GM18870 (cell line): ENCODE data around the gene LRP3.

Source experiments
- ATAC-seq: cut with Tn5 transposase; IDR thresholded peaks from one replicate; pipeline ENCODE4 v1.9.1; 2021; ENCODE audit warnings: moderate library complexity; ENCODE audit not compliant: unreplicated experiment

The LRP3 gene

GRCh38 chr19:33251076-33251475 lies 56.9 kb downstream of the LRP3 start:
- no peak for ATAC-seq

DNA sequence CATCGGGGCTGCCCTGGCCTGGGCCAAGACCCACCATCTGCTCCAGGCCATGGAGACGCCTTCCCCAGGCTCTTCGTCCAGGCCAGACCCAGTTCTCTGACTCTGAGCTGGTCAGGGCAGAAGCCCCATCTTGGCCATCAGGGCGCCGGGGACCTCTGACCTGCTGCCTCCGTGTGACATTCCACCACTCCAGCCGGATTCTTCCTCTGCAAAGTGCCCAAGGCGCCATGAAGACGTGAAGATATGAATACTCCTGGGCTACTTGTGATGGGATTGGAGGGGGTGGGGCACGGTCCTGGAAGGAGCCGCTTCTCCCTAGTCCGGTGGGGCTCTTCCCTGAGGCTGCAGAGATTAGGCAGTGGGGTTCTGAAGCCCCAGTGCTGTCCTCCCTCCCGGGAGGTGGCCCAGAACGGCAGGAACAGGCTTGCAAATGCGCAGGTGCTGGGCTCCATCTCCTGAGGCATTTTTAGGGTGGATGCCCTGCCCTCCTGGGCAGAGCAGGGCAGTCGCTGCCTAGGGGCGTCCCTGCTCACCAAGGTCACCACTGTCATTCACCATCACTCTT lies 57.5 kb downstream of the LRP3 start:
- ATAC-seq = no peak

- ATAC-seq = no peak
Measured at GRCh38 chr19:33252418-33252962, 58.4 kb downstream of the LRP3 start.

DNA sequence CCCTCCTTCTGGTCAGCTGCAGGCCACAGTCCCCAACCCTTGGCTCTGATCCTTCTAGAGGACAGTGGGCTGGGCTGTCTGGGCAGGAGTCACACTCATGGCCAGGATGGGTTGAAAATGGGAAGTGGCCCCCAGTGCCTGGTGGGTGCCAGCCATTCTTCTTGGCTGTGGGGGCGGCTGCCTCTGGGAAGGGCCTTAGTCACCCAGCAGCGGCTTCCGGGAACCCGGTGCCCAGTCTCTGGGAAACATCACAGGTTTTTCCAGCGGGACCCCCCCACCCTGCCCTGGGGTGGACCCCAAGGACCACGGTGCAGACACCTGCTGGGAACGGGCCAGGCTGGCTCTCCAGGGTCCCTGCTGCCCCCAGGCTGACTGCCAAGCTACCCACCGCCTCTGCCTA lies 58.8 kb downstream of the LRP3 start:
- ATAC-seq = no peak

DNA sequence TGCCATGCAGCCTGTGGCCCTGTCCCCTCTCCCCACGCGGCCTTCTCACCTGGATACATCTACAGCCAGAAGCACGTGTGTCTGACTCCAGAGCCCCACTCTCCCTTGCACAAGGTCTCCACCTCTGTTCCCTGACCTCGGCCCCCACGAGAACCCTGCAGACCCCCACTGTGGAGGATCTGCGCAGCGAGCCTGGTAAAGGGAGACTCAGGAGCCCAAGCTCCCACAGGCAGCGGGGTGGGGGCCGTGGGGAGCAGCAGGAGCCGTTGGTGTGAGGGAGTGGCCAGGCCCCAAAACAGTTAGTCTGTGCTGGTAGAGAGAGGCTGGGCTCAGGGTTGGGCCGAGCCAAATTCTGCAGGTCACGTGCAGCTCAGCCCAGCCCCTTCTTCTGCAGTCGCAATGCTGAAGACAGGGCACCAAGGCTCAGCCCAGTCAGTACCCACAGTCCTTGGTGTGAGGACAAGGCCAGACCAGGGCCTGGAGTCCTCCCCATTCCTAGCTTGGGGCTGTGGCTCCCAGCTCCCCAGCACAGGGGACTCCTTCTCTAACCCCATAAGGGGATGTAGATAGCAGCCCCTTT lies 60.2 kb downstream of the LRP3 start:
- ATAC-seq = no peak

- ATAC-seq = no peak
Measured at GRCh38 chr19:33255781-33256180, 61.7 kb downstream of the LRP3 start.

GRCh38 chr19:33256261-33256660 lies 62.1 kb downstream of the LRP3 start:
- ATAC-seq = no peak

DNA sequence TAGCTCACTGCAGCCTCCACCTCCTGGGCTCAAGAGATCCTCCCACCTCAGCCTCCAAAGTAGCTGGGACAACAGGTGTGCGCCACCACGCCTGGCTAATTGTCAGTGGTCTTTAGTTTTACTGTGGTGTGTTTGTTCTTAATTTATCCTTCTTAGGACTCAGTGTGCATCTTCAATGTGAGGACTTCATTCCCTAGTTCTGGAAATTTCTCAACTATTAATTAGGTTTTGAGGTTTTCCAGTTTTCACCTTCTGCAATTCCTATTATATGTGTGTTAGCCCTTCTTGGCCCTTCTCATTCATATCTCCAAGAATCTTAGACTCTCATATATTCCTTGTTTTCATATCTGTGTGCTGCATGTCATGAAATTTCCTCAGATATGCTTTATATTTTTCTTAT lies 63.7 kb downstream of the LRP3 start:
- no peak for ATAC-seq
